ENCODE data around the gene CFH.

Gene CFH

DNA sequence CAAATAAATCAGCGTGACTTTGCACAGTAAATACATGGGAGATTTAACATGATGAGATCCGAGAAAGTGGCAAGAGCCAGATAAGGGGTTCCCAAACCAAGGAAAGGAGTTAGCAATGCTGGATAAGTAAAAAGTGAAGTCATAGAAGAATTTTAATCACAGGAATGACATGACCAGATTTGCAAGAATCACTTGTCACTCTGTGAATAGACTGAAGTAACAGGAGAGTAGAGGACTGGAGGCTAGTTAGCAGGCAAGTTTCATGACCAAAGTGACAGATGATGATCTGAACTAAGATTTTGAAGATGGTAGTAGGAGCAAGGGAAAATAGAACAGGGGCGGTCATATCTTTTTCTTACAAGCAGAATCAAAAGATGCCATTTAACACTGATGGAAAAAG is 8.4 kb downstream of the CFH start:
- no peak for DNase-seq (ENCODE audit: low read depth)
- in situ Hi-C loops (cut with HindIII; ENCODE audit: low sequenced_read_pairs), result no loop called here
- TF ChIP-seq, protein P1, sequence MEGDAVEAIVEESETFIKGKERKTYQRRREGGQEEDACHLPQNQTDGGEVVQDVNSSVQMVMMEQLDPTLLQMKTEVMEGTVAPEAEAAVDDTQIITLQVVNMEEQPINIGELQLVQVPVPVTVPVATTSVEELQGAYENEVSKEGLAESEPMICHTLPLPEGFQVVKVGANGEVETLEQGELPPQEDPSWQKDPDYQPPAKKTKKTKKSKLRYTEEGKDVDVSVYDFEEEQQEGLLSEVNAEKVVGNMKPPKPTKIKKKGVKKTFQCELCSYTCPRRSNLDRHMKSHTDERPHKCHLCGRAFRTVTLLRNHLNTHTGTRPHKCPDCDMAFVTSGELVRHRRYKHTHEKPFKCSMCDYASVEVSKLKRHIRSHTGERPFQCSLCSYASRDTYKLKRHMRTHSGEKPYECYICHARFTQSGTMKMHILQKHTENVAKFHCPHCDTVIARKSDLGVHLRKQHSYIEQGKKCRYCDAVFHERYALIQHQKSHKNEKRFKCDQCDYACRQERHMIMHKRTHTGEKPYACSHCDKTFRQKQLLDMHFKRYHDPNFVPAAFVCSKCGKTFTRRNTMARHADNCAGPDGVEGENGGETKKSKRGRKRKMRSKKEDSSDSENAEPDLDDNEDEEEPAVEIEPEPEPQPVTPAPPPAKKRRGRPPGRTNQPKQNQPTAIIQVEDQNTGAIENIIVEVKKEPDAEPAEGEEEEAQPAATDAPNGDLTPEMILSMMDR (IDR thresholded peaks at IDR 0.05; ENCODE audit: low read depth, low read length, missing control alignments), result no peak
- H3K4me3 ChIP-seq (ENCODE audit: low read depth, low read length), result no peak overlapping the region

- no peak overlapping the region for H3K4me3 ChIP-seq (ENCODE audit: low read depth, low read length)
- DNase-seq (ENCODE audit: low read depth), result no peak
- TF ChIP-seq, protein P1 (IDR thresholded peaks at IDR 0.05; ENCODE audit: low read depth, low read length, missing control alignments), result no peak
- in situ Hi-C loops (cut with HindIII; ENCODE audit: low sequenced_read_pairs), result no loop called here
These were observed 9.0 kb downstream of the CFH start for GRCh38 chr1:196660852-196661251.

- TF ChIP-seq, protein P1 (IDR thresholded peaks at IDR 0.05; ENCODE audit: low read depth, low read length, missing control alignments), result no peak
- no peak overlapping the region for H3K4me3 ChIP-seq (ENCODE audit: low read depth, low read length)
- DNase-seq (ENCODE audit: low read depth), result no peak
- in situ Hi-C loops (cut with HindIII; ENCODE audit: low sequenced_read_pairs), result no loop called here
These were observed 9.5 kb downstream of the CFH start for GRCh38 chr1:196661345-196661744.

- no peak overlapping the region for H3K4me3 ChIP-seq (ENCODE audit: low read depth, low read length)
- DNase-seq (ENCODE audit: low read depth), result no peak
- in situ Hi-C loops (cut with HindIII; ENCODE audit: low sequenced_read_pairs), result no loop called here
- TF ChIP-seq, protein P1 (IDR thresholded peaks at IDR 0.05; ENCODE audit: low read depth, low read length, missing control alignments), result no peak
These were observed 15.3 kb downstream of the CFH start for GRCh38 chr1:196667131-196667530.

DNA sequence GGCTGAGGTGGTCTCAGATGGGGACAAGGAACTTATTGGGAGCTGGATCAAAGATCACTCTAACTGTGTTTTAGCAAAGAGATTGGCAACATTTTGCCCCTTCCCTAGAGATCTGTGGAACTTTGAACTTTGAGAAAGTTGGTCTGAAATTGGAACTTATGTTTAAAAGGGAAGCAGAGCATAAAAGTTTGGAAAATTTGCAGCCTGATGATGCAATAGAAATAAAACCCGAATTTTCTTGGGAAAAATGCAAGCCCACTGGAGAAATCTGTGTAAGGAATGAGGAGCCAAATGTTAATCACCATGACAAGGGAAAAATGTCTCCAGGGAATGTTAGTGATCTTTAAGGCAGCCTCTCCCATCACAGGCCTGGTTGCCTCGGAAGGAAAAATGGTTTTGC is 17.2 kb downstream of the CFH start:
- TF ChIP-seq, protein P1 (IDR thresholded peaks at IDR 0.05; ENCODE audit: low read depth, low read length, missing control alignments), result no peak
- in situ Hi-C loops (cut with HindIII; ENCODE audit: low sequenced_read_pairs), result no loop called here
- DNase-seq (ENCODE audit: low read depth), result no peak

DNA sequence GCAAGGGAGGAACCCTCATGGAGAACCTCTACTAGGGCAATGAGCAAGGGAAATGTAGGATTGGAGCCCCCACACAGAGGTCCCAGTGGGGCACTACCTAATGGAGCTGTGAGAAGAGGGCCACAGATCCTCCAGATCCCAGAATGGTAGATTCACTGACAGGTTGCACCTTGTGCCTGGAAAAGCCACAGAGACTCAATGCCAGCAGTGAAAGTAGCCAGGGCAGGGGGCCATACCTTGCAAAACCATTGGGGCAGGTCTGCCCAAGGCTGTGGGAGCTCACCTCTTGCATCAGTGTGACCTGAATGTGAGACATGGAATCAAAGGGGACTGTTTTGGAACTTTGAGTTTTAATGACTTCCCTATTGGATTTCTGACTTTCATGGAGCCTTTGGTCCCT is 17.9 kb downstream of the CFH start:
- DNase-seq (ENCODE audit: low read depth), result no peak
- in situ Hi-C loops (cut with HindIII; ENCODE audit: low sequenced_read_pairs), result no loop called here
- no peak overlapping the region for H3K4me3 ChIP-seq (ENCODE audit: low read depth, low read length)
- TF ChIP-seq, protein P1 (IDR thresholded peaks at IDR 0.05; ENCODE audit: low read depth, low read length, missing control alignments), result no peak

More for the DNA sequence above, 17.2 kb downstream of the CFH start:
- no peak overlapping the region for H3K4me3 ChIP-seq (ENCODE audit: low read depth, low read length)

DNA sequence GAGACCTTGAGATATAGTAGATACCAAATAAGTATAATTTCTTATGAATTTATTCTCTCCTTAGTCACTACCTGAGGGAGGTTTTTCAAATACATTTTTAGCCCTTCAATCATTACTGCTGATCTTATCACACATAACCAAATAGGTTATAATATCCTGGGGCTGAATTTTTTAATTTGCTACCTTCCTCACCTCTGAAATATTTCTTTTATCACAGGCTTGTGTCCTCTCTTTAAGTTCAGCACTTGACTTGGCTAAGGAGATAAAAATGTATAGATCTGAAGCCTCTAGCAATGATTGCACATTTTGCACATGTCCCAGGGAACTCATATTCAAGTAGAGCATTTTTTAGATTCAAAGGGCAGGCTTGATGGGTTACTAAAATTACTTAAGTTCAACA is 23.1 kb downstream of the CFH start:
- no peak overlapping the region for H3K4me3 ChIP-seq (ENCODE audit: low read depth, low read length)
- DNase-seq (ENCODE audit: low read depth), result no peak
- in situ Hi-C loops (cut with HindIII; ENCODE audit: low sequenced_read_pairs), result no loop called here
- TF ChIP-seq, protein P1 (IDR thresholded peaks at IDR 0.05; ENCODE audit: low read depth, low read length, missing control alignments), result no peak

Measured in astrocyte of the cerebellum (primary cell).